ENCODE results near the gene GDA. TPM values are rescaled to one million over a fixed set of nuclear protein-coding genes. Genes with fewer than 3 reads are reported as not detected.

The GDA gene
- total and polyA plus RNA-seq, 5 donors: 0.07 to 0.35 (median 0.14) TPM; not detected in 2

GRCh38 chr9:72210522-72210921 is 61.3 kb downstream of the GDA start:
- H3K9me3 ChIP-seq (ENCODE audit: control insufficient read depth, low read length): no peaks in the 10 kb centered on the region
- WGBS: 80% methylated on average over 6 of the region's 6 CpGs
- no peaks in the 10 kb centered on the region for H3K27me3 ChIP-seq (ENCODE audit: control insufficient read depth, insufficient read depth)

GRCh38 chr9:72211047-72211446 is 61.8 kb downstream of the GDA start:
- ATAC-seq: no peak
- no peaks in the 10 kb centered on the region for H3K27me3 ChIP-seq (ENCODE audit: control insufficient read depth, insufficient read depth)
- no peak for DNase-seq
- H3K4me1 ChIP-seq (ENCODE audit: control insufficient read depth, insufficient read depth, low read length): no peaks in the 10 kb centered on the region
- intact Hi-C loops (cut with DNase I): loop anchor here in 1 of 4 donors (10.0 kb wide), 1 partner anchor 66 kb away; the partner anchor contains the start of gene GDA
- H3K4me3 ChIP-seq (ENCODE audit: low read length): no peak overlapping the region
- no peak overlapping the region for H3K27ac ChIP-seq (ENCODE audit: low read length)
- no peaks in the 10 kb centered on the region for H3K9me3 ChIP-seq (ENCODE audit: control insufficient read depth, low read length)
- 58% methylated on average over 3 of the region's 3 CpGs for WGBS

More at GRCh38 chr9:72210522-72210921, 61.3 kb downstream of the GDA start:
- no peaks in the 10 kb centered on the region for H3K4me1 ChIP-seq (ENCODE audit: control insufficient read depth, insufficient read depth, low read length)
- DNase-seq: no peak
- intact Hi-C loops (cut with DNase I): loop anchor here in 1 of 4 donors (10.0 kb wide), 1 partner anchor 66 kb away; the partner anchor contains the start of gene GDA
- no peak overlapping the region for H3K4me3 ChIP-seq (ENCODE audit: low read length)
- no peak overlapping the region for H3K27ac ChIP-seq (ENCODE audit: low read length)
- no peak for ATAC-seq

GRCh38 chr9:72213906-72214305 is 64.7 kb downstream of the GDA start:
- WGBS: 88% methylated on average over 4 of the region's 4 CpGs
- H3K4me3 ChIP-seq (ENCODE audit: low read length): no peak overlapping the region
- no peaks in the 10 kb centered on the region for H3K9me3 ChIP-seq (ENCODE audit: control insufficient read depth, low read length)
- intact Hi-C loops (cut with DNase I): loop anchor here in 1 of 4 donors (10.0 kb wide), 1 partner anchor 69 kb away; the partner anchor contains the start of gene GDA
- H3K27me3 ChIP-seq (ENCODE audit: control insufficient read depth, insufficient read depth): no peaks in the 10 kb centered on the region
- no peaks in the 10 kb centered on the region for H3K4me1 ChIP-seq (ENCODE audit: control insufficient read depth, insufficient read depth, low read length)
- H3K27ac ChIP-seq (ENCODE audit: low read length): no peak overlapping the region
- DNase-seq: no peak
- ATAC-seq: no peak

DNA sequence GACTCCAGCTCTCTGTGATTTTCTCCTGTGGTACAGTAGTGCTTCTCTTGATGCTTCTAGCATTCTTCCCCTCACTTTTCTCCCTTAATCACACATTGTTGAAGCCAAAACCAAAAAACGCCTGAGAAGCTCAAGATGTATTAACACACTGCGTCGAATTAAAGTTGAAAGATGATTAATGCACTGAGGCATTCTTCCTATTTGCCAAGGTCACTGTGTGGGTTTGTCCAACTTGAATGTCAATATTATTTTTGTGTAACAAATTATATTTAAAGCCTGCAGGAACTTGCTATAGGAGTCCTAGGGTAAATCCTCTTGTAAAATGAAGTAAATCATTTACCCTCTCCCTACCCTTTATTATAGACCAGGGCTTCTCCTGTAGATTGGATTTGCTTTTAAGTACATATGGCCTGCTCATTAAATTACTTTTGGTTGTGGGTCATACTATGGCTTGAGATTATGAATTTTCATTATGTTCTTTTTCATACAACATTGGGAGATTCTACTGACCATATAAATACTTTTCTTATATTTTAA is 68.1 kb downstream of the GDA start:
- DNase-seq: no peak
- Histone ChIP-seq H3K4me1 (ENCODE audit: control insufficient read depth, insufficient read depth, low read length) (no peaks in the 10 kb centered on the region), H3K27me3 (ENCODE audit: control insufficient read depth, insufficient read depth) (no peaks in the 10 kb centered on the region), H3K4me3 (ENCODE audit: low read length) (no peak overlapping the region), H3K27ac (ENCODE audit: low read length) (no peak overlapping the region), H3K9me3 (ENCODE audit: control insufficient read depth, low read length) (no peaks in the 10 kb centered on the region)
- WGBS: 57% methylated on average over 3 of the region's 3 CpGs
- intact Hi-C loops (cut with DNase I): loop anchor here in 1 of 4 donors (10.0 kb wide), 1 partner anchor 73 kb away; the partner anchor contains the start of gene GDA
- no peak for ATAC-seq

GRCh38 chr9:72220589-72220988 is 71.3 kb downstream of the GDA start:
- Histone ChIP-seq H3K9me3 (ENCODE audit: control insufficient read depth, low read length) (no peaks in the 10 kb centered on the region), H3K27me3 (ENCODE audit: control insufficient read depth, insufficient read depth) (no peaks in the 10 kb centered on the region), H3K27ac (ENCODE audit: low read length) (no peak overlapping the region), H3K4me3 (ENCODE audit: low read length) (no peak overlapping the region), H3K4me1 (ENCODE audit: control insufficient read depth, insufficient read depth, low read length) (no peaks in the 10 kb centered on the region)
- ATAC-seq (no peak), DNase-seq (no peak)
- WGBS: 78% methylated on average over 1 of the region's 1 CpG
- intact Hi-C loops (cut with DNase I): no loop called here

DNA sequence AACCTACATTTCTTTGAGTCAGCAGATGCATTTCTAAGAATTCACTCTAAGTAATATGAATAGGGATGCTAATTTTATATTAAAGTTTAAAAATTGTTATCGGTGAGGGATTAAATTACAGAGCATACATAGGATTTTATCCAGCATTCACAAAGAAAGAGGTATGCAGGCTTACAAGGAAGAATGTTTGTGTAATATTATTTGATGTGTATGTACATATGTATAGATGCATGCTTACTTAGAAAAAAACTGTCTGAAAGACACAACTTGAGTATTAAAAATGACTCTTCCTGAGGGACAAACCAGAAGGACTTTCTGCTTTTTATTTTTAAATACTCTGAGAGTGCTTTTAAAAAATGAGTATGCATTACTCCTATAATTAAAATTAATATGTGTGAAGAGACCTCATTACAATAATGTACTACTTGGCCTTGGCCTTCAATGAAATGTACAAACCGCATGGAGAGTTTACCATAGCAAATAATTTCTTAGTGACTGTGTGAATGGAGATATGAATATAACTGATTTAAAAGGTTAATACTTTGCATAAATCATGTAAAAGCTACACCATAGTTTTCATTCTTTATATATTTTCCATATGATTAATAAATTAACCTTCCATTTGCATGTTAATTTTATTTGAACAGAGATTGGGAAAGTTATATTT is 77.0 kb downstream of the GDA start:
- H3K27me3 ChIP-seq (ENCODE audit: control insufficient read depth, insufficient read depth): no peaks in the 10 kb centered on the region
- DNase-seq: no peak
- no peaks in the 10 kb centered on the region for H3K4me1 ChIP-seq (ENCODE audit: control insufficient read depth, insufficient read depth, low read length)
- intact Hi-C loops (cut with DNase I): no loop called here
- no peak overlapping the region for H3K27ac ChIP-seq (ENCODE audit: low read length)
- no peaks in the 10 kb centered on the region for H3K9me3 ChIP-seq (ENCODE audit: control insufficient read depth, low read length)
- no peak overlapping the region for H3K4me3 ChIP-seq (ENCODE audit: low read length)
- 91% methylated on average over 2 of the region's 2 CpGs for WGBS
- no peak for ATAC-seq

GRCh38 chr9:72228282-72228681 is 79.0 kb downstream of the GDA start:
- no peaks in the 10 kb centered on the region for H3K4me1 ChIP-seq (ENCODE audit: control insufficient read depth, insufficient read depth, low read length)
- ATAC-seq: no peak
- H3K27me3 ChIP-seq (ENCODE audit: control insufficient read depth, insufficient read depth): no peaks in the 10 kb centered on the region
- 90% methylated on average over 3 of the region's 3 CpGs for WGBS
- DNase-seq: no peak
- no peak overlapping the region for H3K27ac ChIP-seq (ENCODE audit: low read length)
- H3K4me3 ChIP-seq (ENCODE audit: low read length): no peak overlapping the region
- H3K9me3 ChIP-seq (ENCODE audit: control insufficient read depth, low read length): no peaks in the 10 kb centered on the region
- intact Hi-C loops (cut with DNase I): no loop called here

GRCh38 chr9:72232778-72233177 is 83.5 kb downstream of the GDA start:
- ATAC-seq (no peak), DNase-seq (no peak)
- no peaks in the 10 kb centered on the region for H3K27me3 ChIP-seq (ENCODE audit: control insufficient read depth, insufficient read depth)
- H3K9me3 ChIP-seq (ENCODE audit: control insufficient read depth, low read length): no peaks in the 10 kb centered on the region
- no peaks in the 10 kb centered on the region for H3K4me1 ChIP-seq (ENCODE audit: control insufficient read depth, insufficient read depth, low read length)
- intact Hi-C loops (cut with DNase I): no loop called here
- no peak overlapping the region for H3K27ac ChIP-seq (ENCODE audit: low read length)
- no peak overlapping the region for H3K4me3 ChIP-seq (ENCODE audit: low read length)
- 72% methylated on average over 3 of the region's 3 CpGs for WGBS

- H3K9me3 ChIP-seq (ENCODE audit: control insufficient read depth, low read length): no peaks in the 10 kb centered on the region
- intact Hi-C loops (cut with DNase I): no loop called here
- no peak overlapping the region for H3K27ac ChIP-seq (ENCODE audit: low read length)
- H3K4me1 ChIP-seq (ENCODE audit: control insufficient read depth, insufficient read depth, low read length): no peaks in the 10 kb centered on the region
- DNase-seq (no peak), ATAC-seq (no peak)
- H3K4me3 ChIP-seq (ENCODE audit: low read length): no peak overlapping the region
- 78% methylated on average over 3 of the region's 3 CpGs for WGBS
- peaks cover 2% of the 10 kb centered on the region for H3K27me3 ChIP-seq (ENCODE audit: control insufficient read depth, insufficient read depth)
Observed at GRCh38 chr9:72247549-72247948, 98.3 kb downstream of the GDA start.

GRCh38 chr9:72251589-72251988 is 102.3 kb downstream of the GDA start:
- intact Hi-C loops (cut with DNase I): no loop called here
- Histone ChIP-seq H3K27ac (ENCODE audit: low read length) (no peak overlapping the region), H3K4me1 (ENCODE audit: control insufficient read depth, insufficient read depth, low read length) (no peaks in the 10 kb centered on the region), H3K27me3 (ENCODE audit: control insufficient read depth, insufficient read depth) (peaks cover 2% of the 10 kb centered on the region), H3K4me3 (ENCODE audit: low read length) (no peak overlapping the region), H3K9me3 (ENCODE audit: control insufficient read depth, low read length) (no peaks in the 10 kb centered on the region)
- ATAC-seq: no peak
- no peak for DNase-seq
- WGBS: 64% methylated on average over 1 of the region's 1 CpG

- no peak overlapping the region for H3K4me3 ChIP-seq (ENCODE audit: low read length)
- H3K9me3 ChIP-seq (ENCODE audit: control insufficient read depth, low read length): no peaks in the 10 kb centered on the region
- H3K4me1 ChIP-seq (ENCODE audit: control insufficient read depth, insufficient read depth, low read length): no peaks in the 10 kb centered on the region
- DNase-seq: no peak
- H3K27me3 ChIP-seq (ENCODE audit: control insufficient read depth, insufficient read depth): peaks cover 2% of the 10 kb centered on the region
- no peak for ATAC-seq
- intact Hi-C loops (cut with DNase I): no loop called here
- H3K27ac ChIP-seq (ENCODE audit: low read length): no peak overlapping the region
- 50% methylated on average over 3 of the region's 3 CpGs for WGBS
Observed at GRCh38 chr9:72254901-72255545, 105.8 kb downstream of the GDA start.
